CD4-positive, alpha-beta T cell treated with Interleukin-15 for 1 hour (primary cell): ENCODE measurements around the gene PSMA8.
A peak's percentile ranks its signal among the peaks of the same experiment; 100 is the strongest.
"Not testable (repeated sequence)": the region's sequence is repeated elsewhere in the genome, so short reads cannot be mapped to it uniquely, and the experiment has no call there.

Experiments used
- DNase-seq: peaks from one replicate; pipeline ENCODE4 v3.0.0-alpha.2; 2020

PSMA8 gene

DNA sequence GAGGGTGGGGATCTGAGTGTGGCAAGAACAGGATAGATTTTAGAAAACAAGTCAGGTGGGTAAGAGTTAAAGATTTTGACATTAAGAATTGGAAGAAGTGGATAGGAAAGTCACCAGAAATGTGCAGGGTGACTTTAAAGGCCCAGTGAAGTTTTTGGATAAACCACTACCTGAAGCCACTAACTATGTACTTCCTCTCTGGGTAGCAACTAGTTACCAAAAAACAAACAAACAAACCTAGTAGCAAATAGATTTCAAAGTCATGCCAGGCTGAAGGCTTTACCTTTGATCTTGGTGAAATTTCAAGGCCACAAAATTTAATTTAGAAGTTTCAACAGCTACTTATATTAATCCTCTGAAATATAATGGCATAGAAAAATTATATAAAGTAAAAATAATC is 42.5 kb downstream of the PSMA8 start:
- DNase-seq, result no peak

GRCh38 chr18:26181343-26181826 is 47.7 kb downstream of the PSMA8 start:
- no peak for DNase-seq

- DNase-seq, result no peak
Observed at GRCh38 chr18:26183395-26184112, 49.9 kb downstream of the PSMA8 start.

DNA sequence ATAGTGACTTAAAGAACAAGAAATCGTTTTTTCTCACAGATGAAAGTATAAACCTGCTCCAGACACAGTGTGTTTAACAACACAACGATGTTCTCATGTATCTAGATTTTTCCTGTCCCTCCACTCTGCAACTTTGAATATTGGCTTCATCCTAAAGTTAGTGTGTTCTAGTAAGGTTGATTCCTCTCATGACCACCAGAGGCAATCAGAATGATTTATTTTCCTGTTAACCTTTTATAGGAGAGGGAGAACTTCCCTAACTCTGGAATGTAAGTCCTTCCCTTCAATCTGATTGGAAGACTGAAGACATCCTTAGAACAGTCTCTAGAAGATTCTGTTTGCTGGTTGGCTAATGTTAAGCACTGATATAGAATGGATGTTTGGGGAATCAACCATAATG is 51.6 kb downstream of the PSMA8 start:
- no peak for DNase-seq

- DNase-seq, result peak; percentile 60
Observed at GRCh38 chr18:26190506-26190905, 56.8 kb downstream of the PSMA8 start.

GRCh38 chr18:26192233-26192632 is 58.6 kb downstream of the PSMA8 start:
- no peak for DNase-seq

DNA sequence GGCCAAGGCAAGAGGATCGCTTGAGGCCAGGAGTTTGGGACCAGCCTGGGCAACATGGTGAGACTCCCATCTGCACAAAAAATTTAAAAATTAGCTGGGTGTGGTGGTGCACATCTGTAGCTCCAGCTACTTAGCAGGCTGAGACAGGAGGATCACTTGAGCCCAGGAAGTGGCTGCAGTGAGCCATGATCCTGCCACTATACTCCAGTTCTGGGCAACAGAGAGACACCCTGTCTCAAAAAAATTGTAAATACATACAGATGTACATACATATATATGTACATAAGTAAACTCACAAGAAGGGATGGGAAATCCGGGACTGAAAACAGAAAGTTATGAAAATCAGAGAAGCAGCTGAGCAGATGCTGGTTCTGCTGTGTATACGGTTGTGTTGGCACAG is 62.9 kb downstream of the PSMA8 start:
- DNase-seq, result no peak

DNA sequence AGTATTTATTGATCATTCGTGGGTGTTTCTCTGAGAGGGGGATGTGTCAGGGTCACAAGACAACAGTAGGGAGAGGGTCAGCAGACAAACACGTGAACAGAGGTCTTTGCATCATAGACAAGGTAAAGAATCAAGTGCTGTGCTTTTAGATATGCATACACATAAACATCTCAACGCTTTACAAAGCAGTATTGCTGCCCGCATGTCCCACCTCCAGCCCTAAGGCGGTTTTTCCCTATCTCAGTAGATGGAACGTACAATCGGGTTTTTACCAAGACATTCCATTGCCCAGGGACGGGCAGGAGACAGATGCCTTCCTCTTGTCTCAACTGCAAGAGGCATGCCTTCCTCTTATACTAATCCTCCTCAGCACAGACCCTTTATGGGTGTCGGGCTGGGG is 68.3 kb downstream of the PSMA8 start:
- DNase-seq, result not testable (repeated sequence)

DNA sequence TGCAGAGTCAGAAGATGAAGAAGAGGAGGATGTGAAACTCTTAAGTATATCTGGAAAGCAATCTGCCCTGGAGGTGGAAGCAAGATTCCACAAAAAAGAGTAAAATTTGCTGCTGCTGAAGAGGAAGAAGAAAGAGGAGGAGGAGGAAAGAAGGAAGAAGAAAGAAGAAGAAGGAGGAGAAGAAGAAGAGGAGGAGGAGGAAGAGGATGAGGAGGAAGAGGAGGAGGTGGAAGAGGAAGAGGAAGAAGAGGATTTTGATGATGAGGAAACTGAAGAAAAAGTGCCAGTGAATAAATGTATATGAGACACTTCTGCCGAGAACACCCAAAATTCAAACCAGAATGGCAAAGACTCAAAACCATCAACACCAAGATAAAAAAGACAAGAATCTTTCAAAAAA is 71.6 kb downstream of the PSMA8 start:
- no peak for DNase-seq

DNA sequence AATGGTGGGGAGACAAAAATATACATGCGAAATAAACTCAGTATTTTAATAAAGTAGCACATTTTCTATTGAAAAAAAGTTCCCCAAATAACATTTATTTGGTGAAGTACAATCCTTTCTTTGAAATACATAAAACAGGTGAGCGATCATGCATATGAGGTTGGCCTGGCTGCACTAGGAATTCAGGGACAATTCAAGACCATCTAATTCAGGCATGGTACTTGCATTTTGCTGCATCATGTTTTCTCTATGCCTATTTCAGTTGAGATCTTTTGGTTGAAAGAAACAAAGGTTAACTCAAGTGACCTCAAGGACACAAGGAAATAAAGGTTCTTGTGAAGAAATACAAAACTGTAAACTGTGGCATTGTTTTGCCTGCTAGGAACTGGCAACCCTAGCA is 72.8 kb downstream of the PSMA8 start:
- DNase-seq, result no peak

GRCh38 chr18:26207937-26208336 is 74.3 kb downstream of the PSMA8 start:
- DNase-seq, result no peak

- no peak for DNase-seq
Observed at GRCh38 chr18:26208977-26209376, 75.3 kb downstream of the PSMA8 start.

GRCh38 chr18:26210147-26210546 is 76.5 kb downstream of the PSMA8 start:
- no peak for DNase-seq

GRCh38 chr18:26215247-26215970 is 81.7 kb downstream of the PSMA8 start:
- DNase-seq, result peak; percentile 59

DNA sequence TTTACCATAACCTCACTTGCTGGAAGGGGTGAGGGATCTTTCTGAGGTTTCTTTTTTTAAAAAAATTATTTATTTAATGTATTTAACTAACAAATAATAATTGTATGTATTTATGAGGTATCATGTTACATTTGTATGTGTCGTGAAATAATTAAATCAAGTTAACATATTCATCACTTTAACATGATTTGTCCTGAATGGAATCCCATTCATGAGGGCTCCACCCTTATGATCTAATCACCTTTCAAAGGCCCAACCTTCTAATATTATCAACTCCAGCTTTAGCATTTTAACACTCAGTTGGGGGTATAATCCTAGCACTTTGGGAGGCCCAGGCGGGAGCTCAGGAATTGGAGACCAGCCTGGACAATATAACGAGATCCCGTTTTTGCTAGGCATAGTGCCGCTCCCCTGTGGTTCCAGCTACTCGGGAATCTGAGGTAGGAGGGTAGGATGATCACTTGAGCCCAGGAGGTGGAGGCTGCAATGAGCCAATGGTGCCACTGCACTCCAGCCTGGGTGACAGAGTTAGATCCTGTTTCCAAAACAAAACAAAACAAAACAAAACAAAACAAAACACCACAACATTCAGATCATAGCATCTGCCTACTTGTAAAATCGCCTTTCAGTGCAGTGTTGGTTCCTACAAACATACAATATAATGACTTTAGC is 91.5 kb downstream of the PSMA8 start:
- no peak for DNase-seq

DNA sequence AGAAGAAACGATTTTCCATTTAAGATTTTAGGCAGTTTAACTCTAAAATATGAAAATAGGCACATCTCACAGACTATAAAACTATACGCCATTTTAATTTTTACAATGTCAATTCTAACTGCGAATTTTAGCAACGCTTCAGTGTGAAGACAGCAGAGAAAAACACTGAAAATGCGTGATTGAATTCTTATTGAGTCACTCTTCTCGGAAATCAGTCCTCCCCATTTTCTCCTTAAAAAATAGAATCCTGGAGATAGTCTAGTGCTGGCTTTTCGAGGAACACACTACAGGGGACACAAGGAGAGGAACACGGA is 92.2 kb downstream of the PSMA8 start:
- DNase-seq, result no peak

DNA sequence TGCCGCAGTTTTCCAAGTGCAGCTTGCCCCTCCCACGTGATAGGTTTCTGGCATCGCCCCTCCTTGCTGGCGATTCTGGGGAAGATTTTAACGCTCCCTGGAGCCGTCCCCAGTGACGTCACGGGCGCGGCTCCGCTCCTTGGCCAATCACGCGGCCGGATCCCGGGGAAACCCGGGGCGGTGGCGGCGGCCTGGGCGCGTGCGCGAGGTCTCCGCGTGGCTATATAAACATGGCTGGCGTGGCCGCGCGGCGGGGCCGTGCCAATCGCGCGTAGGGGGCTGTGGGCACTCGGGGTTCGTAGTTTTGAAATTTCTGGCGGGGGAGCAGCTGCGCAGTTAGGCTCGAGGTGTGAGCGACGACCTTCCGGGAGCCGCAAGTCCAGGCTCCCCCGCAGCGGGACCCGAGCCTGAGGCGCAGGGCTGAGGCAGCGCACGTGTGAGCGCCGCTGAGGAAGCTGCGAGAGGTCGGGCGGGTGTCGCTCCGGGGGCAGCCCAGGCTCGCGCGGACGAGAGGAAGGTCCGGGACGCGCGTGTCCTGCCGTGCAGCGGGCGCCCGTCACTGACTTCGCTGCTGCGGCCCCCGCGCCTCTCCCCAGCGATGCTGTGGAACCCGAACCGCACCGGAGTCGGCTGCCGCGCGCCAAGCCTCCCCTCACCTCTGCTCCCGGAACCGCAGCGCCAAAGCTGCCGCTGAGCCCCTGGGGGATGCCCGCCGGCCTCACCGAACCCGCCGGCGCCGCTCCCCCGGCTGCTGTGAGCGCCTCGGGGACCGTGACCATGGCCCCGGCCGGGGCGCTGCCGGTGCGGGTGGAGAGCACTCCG is 92.8 kb downstream of the PSMA8 start, which contains the start of gene TAF4B:
TAF4B (plus strand) TSS at position 217 of the 822 bp plus-strand sequence; CDS start at position 706, 489 bp downstream.
- peak; percentile 92 for DNase-seq

GRCh38 chr18:26227051-26227670 is 93.5 kb downstream of the PSMA8 start:
- DNase-seq, result no peak

- no peak for DNase-seq
Observed at GRCh38 chr18:26228562-26229260, 95.0 kb downstream of the PSMA8 start.

DNA sequence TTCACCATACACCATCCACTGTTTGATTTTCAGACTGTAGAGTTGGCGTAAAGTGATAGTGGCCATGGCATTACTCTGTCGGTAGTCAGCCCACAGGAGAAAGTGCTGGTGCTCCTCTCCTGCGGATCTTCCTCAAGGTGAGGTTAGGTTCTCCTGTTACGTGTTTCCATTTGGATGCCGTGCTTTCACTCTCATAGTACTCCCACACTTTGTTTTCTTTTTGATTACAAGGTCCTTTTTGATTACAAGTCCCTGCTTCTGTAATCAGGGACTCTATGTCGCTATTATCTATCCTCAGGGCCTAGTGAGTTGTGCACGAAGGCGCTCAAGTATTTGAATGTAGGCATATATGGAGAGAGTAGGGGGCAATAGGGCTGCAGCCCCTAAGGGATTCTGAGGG is 96.8 kb downstream of the PSMA8 start:
- DNase-seq, result no peak

- no peak for DNase-seq
Observed at GRCh38 chr18:26233208-26233607, 99.5 kb downstream of the PSMA8 start.

GRCh38 chr18:26237363-26237762 is 103.7 kb downstream of the PSMA8 start:
- DNase-seq, result not testable (repeated sequence)
